IMR-90 (cell line): ENCODE results near the gene CD72. TPM values are rescaled to one million over a fixed set of nuclear protein-coding genes. Genes with fewer than 3 reads are reported as not detected.

ENCODE experiments used
- CHD1 ChIP-seq: IDR thresholded peaks from 2 replicates; pipeline ENCODE4 v1.6.1; 2012; ENCODE audit warnings: low read depth, low read length, improper control_type of control experiment
- POLR2A ChIP-seq: IDR thresholded peaks from 2 replicates; pipeline ENCODE4 v1.6.1; 2012; ENCODE audit warnings: mild to moderate bottlenecking, low read depth, low read length
- RFX5 ChIP-seq: IDR thresholded peaks from 2 replicates; pipeline ENCODE4 v1.8.0; 2012; ENCODE audit warnings: low read depth, mild to moderate bottlenecking, low read length, moderate library complexity
- polyA plus RNA-seq, 3 experiments: library from polyadenylated mRNA; depleted of rRNA; stranded (reverse); fragments of >200 nt; gene quantifications; 2 replicates each; pipeline ENCODE4 v1.2.3, GENCODE V29; 2012; ENCODE audit warnings: low replicate concordance in 1 of 3
- total RNA-seq: library from RNA; depleted of rRNA; stranded (reverse); fragments of >200 nt; gene quantifications from 2 replicates; pipeline ENCODE4 v1.2.3, GENCODE V29; 2012
- TF ChIP-seq, protein P1 (sequence below): fragments of 150-350 bp; IDR thresholded peaks from 2 replicates; pipeline ENCODE4 v1.6.1; 2017; ENCODE audit warnings: mild to moderate bottlenecking, antibody characterized with exemption, low read length, low read depth

The CD72 gene
- total and polyA plus RNA-seq, 2 of the 4 experiments (the other 2 are of a cell fraction), result 0.36 to 0.58 TPM

DNA sequence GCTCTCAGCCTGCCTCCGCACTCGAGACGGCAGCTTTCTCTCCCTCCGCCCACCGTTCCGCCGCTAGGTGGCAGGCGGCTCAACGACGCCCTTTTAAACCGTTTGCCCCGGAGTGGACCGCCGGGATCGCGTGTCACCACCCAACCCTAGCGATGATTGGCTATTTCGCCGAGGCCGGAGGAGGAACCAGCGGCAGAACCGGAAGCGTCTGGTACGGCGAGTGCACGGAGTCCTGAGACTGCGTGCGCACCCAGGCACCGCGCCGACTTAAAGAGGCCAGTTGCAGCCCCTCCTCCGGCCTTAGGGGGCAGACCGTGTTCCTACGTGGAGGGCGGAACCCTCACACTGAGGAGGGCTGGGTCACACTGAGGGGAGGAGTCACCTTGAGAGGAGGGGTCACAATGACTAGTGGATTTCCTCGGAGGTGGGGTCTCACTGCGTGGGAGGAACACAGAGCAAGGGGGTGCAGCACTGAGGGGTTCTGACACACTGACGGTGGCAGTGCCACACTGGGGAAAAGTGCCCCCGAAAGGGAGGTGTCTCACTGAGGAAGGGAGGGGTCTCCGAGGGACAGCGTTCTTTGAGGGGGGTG, 14.1 kb downstream of the CD72 start (continued):
- TF ChIP-seq, protein P1, sequence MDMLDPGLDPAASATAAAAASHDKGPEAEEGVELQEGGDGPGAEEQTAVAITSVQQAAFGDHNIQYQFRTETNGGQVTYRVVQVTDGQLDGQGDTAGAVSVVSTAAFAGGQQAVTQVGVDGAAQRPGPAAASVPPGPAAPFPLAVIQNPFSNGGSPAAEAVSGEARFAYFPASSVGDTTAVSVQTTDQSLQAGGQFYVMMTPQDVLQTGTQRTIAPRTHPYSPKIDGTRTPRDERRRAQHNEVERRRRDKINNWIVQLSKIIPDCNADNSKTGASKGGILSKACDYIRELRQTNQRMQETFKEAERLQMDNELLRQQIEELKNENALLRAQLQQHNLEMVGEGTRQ, result peak; percentile 23; the same call in 1 of the 2 replicates
- TF ChIP-seq CHD1 (no peak), POLR2A (peak; percentile 85), RFX5 (peak; percentile 57)
